ACC112 (cell line): Measurements from ENCODE around the gene CIT.

Experiments
- H2AFZ ChIP-seq: fragments of 200-600 bp; sonication (generic); one replicate; pipeline ENCODE4 v1.6.0; 2017; ENCODE audit warnings: antibody characterized with exemption, low read length; ENCODE audit not compliant: unreplicated experiment
- H3K27ac ChIP-seq: fragments of 200-600 bp; sonication (generic); 2 replicates; pipeline ENCODE4 v1.5.1; 2014; ENCODE audit warnings: low read depth, mild to moderate bottlenecking, antibody characterized with exemption, low read length, moderate library complexity
- H3K27me3 ChIP-seq: fragments of 200-600 bp; sonication (generic); 2 replicates; pipeline ENCODE4 v1.6.1; 2014; ENCODE audit warnings: mild to moderate bottlenecking, antibody characterized with exemption, low read length, moderate library complexity, mixed read lengths; ENCODE audit not compliant: insufficient read depth
- H3K36me3 ChIP-seq: fragments of 200-600 bp; sonication (generic); 2 replicates; pipeline ENCODE4 v1.6.1; 2016; ENCODE audit warnings: mild to moderate bottlenecking, antibody characterized with exemption, low read length, moderate library complexity, mixed read lengths; ENCODE audit not compliant: insufficient read depth
- H3K4me1 ChIP-seq: fragments of 200-600 bp; sonication (generic); one replicate; pipeline ENCODE4 v1.6.1; 2016; ENCODE audit warnings: low read length, mixed read lengths; ENCODE audit not compliant: insufficient read depth, unreplicated experiment, control insufficient read depth
- H3K4me3 ChIP-seq: fragments of 200-600 bp; sonication (generic); 2 replicates; pipeline ENCODE4 v1.5.1; 2014; ENCODE audit warnings: mild to moderate bottlenecking, low read depth, low read length
- H3K79me2 ChIP-seq: fragments of 200-600 bp; sonication (generic); one replicate; pipeline ENCODE4 v1.6.0; 2016; ENCODE audit warnings: low read length; ENCODE audit not compliant: control insufficient read depth, unreplicated experiment, insufficient read depth

The CIT gene

DNA sequence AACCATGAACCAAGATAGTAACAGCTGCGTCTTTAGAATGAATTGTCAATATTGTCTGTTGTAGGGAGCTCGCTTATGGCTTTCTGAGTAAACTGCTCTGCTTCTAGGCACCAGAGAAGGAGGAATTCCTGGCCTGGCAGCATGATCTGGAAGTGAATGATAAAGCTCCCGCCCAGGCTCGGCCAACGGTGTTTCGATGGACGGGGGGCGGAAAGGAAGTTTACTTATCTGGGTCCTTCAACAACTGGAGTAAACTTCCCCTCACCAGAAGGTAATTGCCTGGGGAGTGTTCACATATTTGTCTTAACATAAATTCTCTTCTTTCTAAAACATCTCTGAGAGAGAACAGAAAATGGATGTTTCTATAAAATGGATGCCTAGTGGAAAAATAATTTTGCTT lies 204.9 kb downstream of the CIT start:
- peaks cover 31% of the 10 kb centered on the region for H3K36me3 ChIP-seq
- H3K27me3 ChIP-seq: no peaks in the 10 kb centered on the region
- H2AFZ ChIP-seq: no peak overlapping the region
- no peak overlapping the region for H3K27ac ChIP-seq
- H3K4me3 ChIP-seq: no peak overlapping the region
- H3K4me1 ChIP-seq: peaks cover 9% of the 10 kb centered on the region
- peaks cover 28% of the 10 kb centered on the region for H3K79me2 ChIP-seq

DNA sequence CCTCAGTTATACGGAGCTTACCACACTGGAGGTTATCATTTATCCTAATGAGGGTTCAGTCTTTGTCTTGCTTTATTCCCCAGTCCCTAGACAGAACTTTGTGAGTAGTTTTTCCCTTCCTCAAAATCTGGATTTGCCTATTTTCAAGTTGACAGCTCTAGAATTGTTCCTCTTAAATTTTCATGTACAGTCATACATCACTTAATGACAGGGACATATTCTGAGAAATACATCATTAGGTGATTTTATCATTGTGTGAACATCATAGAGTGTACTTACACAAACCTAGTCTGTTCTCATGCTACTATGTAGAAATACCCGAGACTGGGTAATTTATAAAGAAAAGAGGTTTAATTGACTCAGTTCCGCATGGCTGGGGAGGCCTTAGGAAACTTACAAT lies 206.1 kb downstream of the CIT start:
- Histone ChIP-seq H3K79me2 (peaks cover 31% of the 10 kb centered on the region), H3K27me3 (no peaks in the 10 kb centered on the region), H3K36me3 (peaks cover 22% of the 10 kb centered on the region), H3K4me3 (no peak overlapping the region), H2AFZ (no peak overlapping the region), H3K4me1 (peaks cover 17% of the 10 kb centered on the region), H3K27ac (no peak overlapping the region)

DNA sequence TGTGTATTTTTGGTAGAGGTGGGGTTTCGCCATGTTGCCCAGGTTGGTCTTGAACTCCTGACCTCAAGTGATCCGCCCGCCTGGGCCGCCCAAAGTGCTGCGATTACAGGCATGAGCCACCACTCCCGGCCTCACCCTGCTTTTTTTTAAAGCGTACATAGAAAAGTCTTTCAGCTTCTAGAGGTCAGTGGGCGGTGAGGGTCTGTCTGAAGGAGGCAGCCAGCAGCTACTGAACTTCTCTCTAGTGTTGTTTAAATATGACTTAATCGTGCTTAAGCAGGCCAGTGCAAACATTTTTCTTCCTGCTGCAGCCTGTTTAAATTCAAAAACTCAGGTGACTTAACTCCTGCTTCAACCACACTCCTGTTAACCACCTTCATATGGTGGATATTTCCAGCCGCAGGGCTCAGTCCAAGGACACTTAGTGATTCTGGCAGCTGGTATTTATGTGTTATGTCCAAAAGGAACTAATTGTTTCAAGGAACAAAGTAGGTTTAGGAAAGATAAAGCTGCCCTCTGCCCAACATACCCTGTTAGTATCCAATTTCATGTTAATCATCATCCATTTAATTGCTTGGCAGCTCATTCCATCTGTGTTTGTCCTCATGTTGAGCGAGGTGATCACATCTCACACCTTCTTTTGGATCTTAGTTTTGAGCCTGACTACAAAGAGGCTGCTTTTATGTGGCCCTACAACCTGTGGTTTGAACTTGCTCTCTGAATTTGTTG lies 207.2 kb downstream of the CIT start:
- Histone ChIP-seq H3K27ac (no peak overlapping the region), H3K36me3 (peaks cover 14% of the 10 kb centered on the region; the same call in 1 of the 2 replicates)

DNA sequence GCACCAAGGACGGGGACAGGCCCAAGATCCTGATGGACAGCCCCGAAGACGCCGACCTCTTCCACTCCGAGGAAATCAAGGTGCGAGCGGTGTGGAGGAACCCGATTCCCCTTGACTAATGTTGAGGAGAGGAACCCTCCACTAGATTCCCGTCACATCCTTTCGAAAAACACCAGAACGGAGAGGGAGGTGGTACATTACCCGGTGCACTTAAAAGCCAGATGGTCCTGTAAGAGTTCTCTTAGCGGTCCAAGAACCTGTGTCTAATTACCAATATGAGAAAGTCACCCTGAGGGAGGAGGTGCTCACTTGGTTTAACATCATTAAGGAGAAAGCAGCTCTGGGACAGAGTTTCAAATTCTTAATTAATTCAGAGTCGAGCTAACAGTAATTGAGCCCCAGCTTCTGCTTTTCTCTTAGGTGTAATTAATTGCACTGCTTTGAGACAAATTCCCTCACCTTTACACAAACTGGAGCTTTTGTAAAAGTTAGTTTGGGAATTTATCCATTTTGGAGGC lies 208.7 kb downstream of the CIT start:
- Histone ChIP-seq H3K27me3 (no peaks in the 10 kb centered on the region), H3K27ac (peak overlapping the region; percentile 35; the same call in 1 of the 2 replicates), H3K79me2 (peaks cover 31% of the 10 kb centered on the region), H2AFZ (peak overlapping the region; percentile 94), H3K4me3 (peak overlapping the region; percentile 91), H3K36me3 (peaks cover 5% of the 10 kb centered on the region; the same call in 1 of the 2 replicates), H3K4me1 (peaks cover 17% of the 10 kb centered on the region)

More for the DNA sequence above, 207.2 kb downstream of the CIT start:
- peak overlapping the region; percentile 15; the same call in 1 of the 2 replicates for H3K4me3 ChIP-seq
- H3K27me3 ChIP-seq: no peaks in the 10 kb centered on the region
- peaks cover 17% of the 10 kb centered on the region for H3K4me1 ChIP-seq
- H3K79me2 ChIP-seq: peaks cover 31% of the 10 kb centered on the region
- no peak overlapping the region for H2AFZ ChIP-seq

DNA sequence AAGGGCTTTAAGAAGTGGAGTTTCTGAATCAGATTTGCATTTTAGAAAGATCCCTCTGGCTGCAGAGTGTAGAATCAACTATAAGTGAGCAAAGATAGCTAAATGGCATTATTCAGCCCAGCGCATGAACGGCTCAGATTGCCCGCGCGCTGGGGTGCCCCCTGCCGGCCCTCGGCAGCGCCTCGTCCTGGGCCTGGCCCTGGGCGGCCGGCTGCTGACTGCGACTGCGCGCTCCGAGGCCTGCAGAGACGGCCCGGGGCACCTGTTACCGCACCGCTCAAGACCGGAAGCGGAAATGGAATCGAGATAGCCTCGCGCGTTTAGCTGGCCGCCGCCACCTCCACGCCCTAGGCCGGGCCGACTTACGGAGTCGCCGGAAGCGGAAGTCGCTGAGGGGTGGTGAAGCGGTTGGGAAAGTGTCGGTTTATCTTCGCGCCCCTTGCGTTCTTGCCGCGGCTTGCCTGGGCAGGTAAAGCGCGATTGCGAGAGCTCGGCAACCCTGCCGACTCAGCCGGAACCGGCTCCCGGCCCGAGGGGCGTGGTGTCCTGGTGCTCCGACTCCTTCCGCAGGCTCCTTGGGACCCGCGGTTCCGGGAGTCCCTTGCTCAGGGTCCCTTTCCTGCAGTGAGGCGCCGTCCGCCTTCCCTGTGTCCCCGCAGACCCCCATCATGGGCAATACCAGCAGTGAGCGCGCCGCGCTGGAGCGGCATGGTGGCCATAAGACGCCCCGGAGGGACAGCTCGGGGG lies 209.4 kb downstream of the CIT start, which contains the start of gene PRKAB1:
PRKAB1 (plus strand) TSS at position 557 of the 747 bp plus-strand sequence; CDS start at position 669, 112 bp downstream.
- H3K4me3 ChIP-seq: peak within 1 kb of the TSS; percentile 91
- peaks cover 31% of the 10 kb centered on the region for H3K79me2 ChIP-seq
- H3K4me1 ChIP-seq: peaks cover 17% of the 10 kb centered on the region
- H3K27ac ChIP-seq: peak within 1 kb of the TSS; percentile 35; the same call in 1 of the 2 replicates
- H2AFZ ChIP-seq: peak within 1 kb of the TSS; percentile 95
- H3K36me3 ChIP-seq: 0 out of 2 replicates have a peak, but pooled peaks cover 4% of the 10 kb centered on the region
- H3K27me3 ChIP-seq: no peaks in the 10 kb centered on the region

DNA sequence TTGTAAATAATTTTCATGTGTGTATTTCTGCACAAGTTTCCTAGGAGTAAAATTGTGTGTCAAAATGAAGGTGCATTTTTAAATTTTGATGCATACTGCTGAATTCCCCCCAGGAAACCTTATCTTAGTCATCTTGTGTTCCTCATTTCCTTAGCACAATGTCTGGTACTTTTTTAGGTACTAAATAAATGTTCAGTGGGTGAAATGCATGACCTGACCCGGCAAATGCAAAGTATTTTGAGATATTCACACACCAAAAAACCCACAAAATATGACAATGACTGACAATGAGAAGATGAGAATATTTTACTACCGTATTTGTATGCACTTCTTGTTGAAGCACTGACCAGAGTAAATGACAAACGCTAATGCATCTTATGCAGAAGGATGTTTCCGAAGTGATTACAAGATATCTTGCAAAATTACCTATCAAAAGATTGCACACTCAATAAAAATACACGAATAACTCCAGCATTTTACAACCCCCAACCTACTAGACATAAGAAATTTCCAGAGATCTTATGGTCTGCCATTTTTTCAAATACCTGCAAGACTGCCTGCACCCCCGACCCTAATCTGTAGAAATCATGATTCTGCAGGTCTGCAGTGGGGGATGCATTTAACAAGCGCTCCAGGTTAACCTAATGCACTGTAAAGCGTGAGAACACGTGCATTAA lies 210.1 kb downstream of the CIT start:
- Histone ChIP-seq H2AFZ (peak overlapping the region; percentile 95), H3K79me2 (peaks cover 31% of the 10 kb centered on the region), H3K4me1 (peaks cover 17% of the 10 kb centered on the region), H3K36me3 (0 out of 2 replicates have a peak, but pooled peaks cover 4% of the 10 kb centered on the region), H3K4me3 (peak overlapping the region; percentile 91), H3K27me3 (no peaks in the 10 kb centered on the region), H3K27ac (no peak overlapping the region)

DNA sequence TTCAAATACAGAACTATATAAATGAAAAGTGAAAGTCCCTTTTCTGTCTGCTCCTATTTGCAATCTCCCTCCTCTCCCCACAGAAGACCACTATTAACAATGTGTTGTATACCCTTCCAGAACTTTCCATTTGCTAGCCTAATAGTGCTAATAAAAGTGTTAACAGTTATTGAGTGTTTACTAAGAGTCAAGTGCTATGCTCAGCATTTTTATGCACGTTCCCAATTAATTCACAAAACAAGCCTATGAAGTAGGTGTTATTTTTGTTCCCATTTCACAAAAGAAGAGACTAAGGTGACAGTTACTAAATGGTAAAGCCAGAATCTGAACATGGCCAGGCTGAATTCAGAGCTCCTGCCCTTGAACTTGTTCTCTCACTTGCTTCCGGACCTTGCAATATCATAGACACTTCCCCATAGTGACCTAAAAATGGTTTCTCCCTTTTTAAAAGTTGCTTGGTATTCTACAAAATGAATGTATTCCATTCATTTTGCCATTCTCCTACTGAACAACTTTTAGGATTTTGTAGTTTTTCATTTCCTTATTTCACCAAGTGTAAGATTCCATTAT lies 210.8 kb downstream of the CIT start:
- peaks cover 17% of the 10 kb centered on the region for H3K4me1 ChIP-seq
- H3K27ac ChIP-seq: no peak overlapping the region
- H3K27me3 ChIP-seq: no peaks in the 10 kb centered on the region
- H3K4me3 ChIP-seq: no peak overlapping the region
- H3K36me3 ChIP-seq: 0 out of 2 replicates have a peak, but pooled peaks cover 4% of the 10 kb centered on the region
- H2AFZ ChIP-seq: no peak overlapping the region
- H3K79me2 ChIP-seq: peaks cover 31% of the 10 kb centered on the region

DNA sequence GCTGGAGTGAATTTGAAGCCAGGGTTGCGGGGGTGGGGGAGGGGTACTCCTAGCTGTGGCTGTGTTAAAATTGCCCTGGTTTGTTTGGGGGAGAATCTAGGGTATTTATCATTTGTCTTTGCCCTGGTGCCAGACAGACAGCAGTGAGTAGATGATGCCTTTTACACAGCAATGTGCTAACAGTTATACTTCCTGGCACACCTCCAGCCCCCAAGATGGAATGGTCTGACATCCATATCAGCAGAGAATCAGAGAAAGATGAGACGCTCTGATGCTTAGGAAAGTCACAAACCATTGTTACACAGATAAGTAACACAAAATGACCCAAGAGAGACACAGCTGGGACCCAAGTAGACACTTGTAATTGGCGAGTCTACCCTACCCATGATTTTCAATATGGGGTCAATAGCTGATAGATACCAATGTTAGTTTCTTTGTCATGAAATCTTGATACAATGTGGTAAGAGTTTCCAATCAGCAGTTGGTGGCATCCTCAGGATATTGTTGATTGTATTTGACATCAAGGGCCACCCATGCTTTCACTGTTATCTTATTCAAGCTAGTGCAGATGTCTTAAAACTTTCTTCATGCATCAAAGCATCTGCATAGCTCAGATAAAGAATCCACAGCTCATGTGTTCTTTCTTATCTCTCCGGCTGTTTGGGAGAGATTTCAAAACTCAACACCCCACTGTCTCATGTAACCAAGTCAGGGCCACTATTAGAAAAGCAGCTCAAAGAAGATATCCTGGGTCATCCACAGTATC lies 211.8 kb downstream of the CIT start:
- H3K36me3 ChIP-seq: no peaks in the 10 kb centered on the region
- peaks cover 17% of the 10 kb centered on the region for H3K4me1 ChIP-seq
- H3K27ac ChIP-seq: no peak overlapping the region
- no peak overlapping the region for H2AFZ ChIP-seq
- peaks cover 21% of the 10 kb centered on the region for H3K79me2 ChIP-seq
- H3K4me3 ChIP-seq: no peak overlapping the region
- no peaks in the 10 kb centered on the region for H3K27me3 ChIP-seq

DNA sequence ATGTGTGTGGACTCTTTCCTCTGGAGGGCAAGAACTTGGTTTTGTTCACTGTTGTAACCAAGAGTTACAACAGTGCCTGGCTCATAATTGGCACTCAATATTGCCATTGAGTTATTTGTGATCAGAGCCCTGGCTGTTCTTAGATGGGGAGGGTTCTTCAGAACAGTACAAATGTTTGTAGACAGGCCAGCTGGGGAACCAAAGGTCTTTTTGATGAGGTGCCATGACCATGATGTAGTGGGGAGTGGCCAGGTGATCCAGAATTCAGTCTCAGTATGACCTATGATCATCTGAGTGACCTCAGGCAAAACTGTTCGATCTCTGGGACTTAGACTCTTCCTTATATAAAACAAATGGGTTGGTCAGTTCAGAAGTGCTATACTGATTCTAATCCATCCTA lies 212.5 kb downstream of the CIT start:
- H3K27me3 ChIP-seq: no peaks in the 10 kb centered on the region
- no peak overlapping the region for H3K27ac ChIP-seq
- no peak overlapping the region for H3K4me3 ChIP-seq
- no peaks in the 10 kb centered on the region for H3K36me3 ChIP-seq
- peaks cover 12% of the 10 kb centered on the region for H3K4me1 ChIP-seq
- no peak overlapping the region for H2AFZ ChIP-seq
- H3K79me2 ChIP-seq: peaks cover 18% of the 10 kb centered on the region
